HG02885 (cell line): Measurements from ENCODE around the gene PLEK.
"Not testable (repeated sequence)": the region's sequence is repeated elsewhere in the genome, so short reads cannot be mapped to it uniquely, and the experiment has no call there.

Experiments
- ATAC-seq: cut with Tn5 transposase; IDR thresholded peaks from one replicate; pipeline ENCODE4 v1.9.1; 2021; ENCODE audit warnings: mild to moderate bottlenecking; ENCODE audit not compliant: unreplicated experiment, poor library complexity

The PLEK gene

DNA sequence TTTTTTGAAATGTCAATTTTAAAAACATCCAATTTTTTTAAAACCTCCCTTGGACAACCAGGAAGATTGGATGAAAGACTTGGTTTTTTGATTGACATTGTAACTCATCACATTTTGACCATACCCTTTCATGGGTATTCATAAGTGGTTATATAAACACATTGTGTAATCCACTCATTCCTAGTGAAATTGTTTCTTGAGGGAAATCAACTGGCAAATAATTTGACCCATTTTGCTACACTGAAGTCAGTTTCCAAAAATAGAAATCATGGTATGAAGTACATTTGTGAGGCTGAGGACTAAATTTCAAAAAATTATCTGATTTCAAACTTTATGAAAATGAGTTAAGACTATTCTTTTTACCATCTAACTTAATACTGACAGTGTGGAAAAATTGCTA, 70.5 kb downstream of the PLEK start:
- no peak for ATAC-seq

DNA sequence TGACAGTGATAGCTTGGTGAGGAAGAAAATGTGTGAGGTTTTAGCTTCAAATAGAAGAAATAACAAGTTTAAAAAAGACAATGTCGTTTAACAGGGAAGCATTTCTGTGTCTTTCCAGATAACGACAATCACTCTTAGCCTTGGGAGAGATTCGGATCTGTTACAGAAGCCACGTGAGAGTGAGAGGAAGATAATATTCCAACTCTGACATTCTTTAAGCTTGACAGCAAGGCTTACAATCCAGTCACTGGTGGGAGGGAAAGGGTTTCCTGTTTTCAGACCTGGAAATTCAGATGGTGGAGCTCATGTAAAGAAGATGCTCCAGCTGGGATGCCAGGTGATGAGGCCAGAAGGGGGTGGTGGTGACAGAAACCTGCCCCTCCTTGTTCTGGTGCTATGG, 71.2 kb downstream of the PLEK start:
- no peak for ATAC-seq

DNA sequence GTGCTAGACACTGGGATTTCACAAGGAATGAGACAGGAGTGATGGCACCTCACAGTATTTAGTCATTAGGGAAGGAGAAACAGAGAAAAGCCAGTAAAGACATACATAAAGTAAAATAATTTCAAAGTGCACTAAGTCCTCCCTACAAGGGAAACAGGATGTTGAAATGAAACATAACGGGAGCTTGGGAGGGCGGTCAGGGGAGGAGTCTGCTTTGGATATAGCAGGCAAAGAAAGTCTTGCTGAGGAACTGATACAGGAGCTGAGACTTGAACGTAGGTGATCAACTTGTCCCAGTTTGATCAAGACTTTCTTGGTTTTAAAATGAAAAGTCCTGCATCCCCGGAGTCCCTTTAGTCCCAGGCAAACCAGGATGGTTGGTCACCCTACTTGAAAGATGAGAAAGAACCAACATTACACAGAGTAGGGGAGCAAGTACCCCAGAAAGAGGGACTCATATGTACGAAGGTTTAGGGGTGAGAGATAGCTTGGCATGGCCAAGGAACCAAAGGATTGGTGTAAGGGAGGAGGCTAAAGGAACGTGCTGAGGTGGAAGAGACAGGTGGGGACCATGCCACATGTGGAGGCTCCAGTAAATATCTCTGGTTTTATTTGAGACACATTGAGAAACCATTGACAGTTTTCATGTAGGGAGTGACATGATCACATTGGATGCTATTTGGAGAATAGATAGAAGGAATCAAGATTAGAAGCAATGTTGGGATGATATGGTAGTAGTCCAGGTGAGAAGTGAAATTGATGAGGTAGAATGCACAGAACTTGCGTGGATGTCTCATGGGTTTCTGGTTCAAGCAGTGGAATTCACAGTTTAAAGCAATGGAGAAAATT, 73.6 kb downstream of the PLEK start:
- no peak for ATAC-seq

- ATAC-seq = peak; percentile 96
Measured at GRCh38 chr2:68441179-68441993, 76.3 kb downstream of the PLEK start.

DNA sequence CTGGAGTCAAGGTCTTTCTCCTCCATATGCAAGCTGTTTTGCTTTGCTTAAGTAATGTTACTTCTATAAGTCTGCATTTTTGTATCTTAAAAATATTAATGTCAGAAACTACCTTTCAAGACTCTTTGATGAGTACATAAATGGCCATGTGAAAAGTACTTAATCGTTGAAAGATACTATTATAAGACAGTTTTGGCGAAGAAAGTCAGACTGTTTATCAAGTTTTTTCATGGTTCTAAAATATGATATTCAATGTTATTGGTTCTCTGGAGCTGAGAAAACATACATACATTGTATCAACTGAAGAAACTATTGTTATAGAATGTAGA, 76.9 kb downstream of the PLEK start:
- ATAC-seq = no peak

- not testable (repeated sequence) for ATAC-seq
Measured at GRCh38 chr2:68446425-68446824, 81.3 kb downstream of the PLEK start.
